Mesothelial cell of epicardium (in vitro differentiated cells): ENCODE data around the gene MPP2. TPM values are rescaled to one million over a fixed set of nuclear protein-coding genes. Genes with fewer than 3 reads are reported as not detected.

Experiments used
- DNase-seq, 2 experiments: peaks; one replicate each; pipeline ENCODE4 v3.0.0; 2021; ENCODE audit warnings: low spot score in 2 of 2; ENCODE audit not compliant: unreplicated experiment in 2 of 2
- H3K27ac Mint-ChIP-seq: 2 replicates; pipeline ENCODE4 v1.8.0; 2021; ENCODE audit warnings: mixed read lengths
- H3K27me3 Mint-ChIP-seq: 2 replicates; pipeline ENCODE4 v1.8.0; 2021; ENCODE audit warnings: low read depth, mixed read lengths
- H3K36me3 Mint-ChIP-seq: 2 replicates; pipeline ENCODE4 v1.8.0; 2021; ENCODE audit warnings: mixed read lengths
- H3K4me1 Mint-ChIP-seq: 2 replicates; pipeline ENCODE4 v1.8.0; 2021; ENCODE audit warnings: mixed read lengths
- H3K4me3 Mint-ChIP-seq: 2 replicates; pipeline ENCODE4 v1.8.0; 2021; ENCODE audit warnings: mild to moderate bottlenecking, moderate library complexity, mixed read lengths
- H3K9me3 Mint-ChIP-seq: 2 replicates; pipeline ENCODE4 v1.8.0; 2021; ENCODE audit warnings: mixed read lengths
- total RNA-seq: library from RNA; stranded (reverse); gene quantifications from 3 replicates; pipeline ENCODE4 v1.2.1, GENCODE V29; 2021
- TF ChIP-seq, protein P1 (sequence below): fragments of 200-600 bp; sonication (generic); IDR thresholded peaks from one replicate; pipeline ENCODE4 v1.5.0; 2021; ENCODE audit warnings: antibody characterized with exemption; ENCODE audit not compliant: unreplicated experiment

Gene MPP2
- total RNA-seq, 1 donor from 2014 or later = 14.1 TPM

- Mint-ChIP-seq H3K36me3 (no peaks in the 10 kb centered on the region), H3K27me3 (peaks cover 84% of the 10 kb centered on the region), H3K4me1 (peaks cover 7% of the 10 kb centered on the region), H3K4me3 (no peak overlapping the region), H3K9me3 (no peaks in the 10 kb centered on the region), H3K27ac (no peak overlapping the region)
- DNase-seq = no peak
- TF ChIP-seq, protein P1, sequence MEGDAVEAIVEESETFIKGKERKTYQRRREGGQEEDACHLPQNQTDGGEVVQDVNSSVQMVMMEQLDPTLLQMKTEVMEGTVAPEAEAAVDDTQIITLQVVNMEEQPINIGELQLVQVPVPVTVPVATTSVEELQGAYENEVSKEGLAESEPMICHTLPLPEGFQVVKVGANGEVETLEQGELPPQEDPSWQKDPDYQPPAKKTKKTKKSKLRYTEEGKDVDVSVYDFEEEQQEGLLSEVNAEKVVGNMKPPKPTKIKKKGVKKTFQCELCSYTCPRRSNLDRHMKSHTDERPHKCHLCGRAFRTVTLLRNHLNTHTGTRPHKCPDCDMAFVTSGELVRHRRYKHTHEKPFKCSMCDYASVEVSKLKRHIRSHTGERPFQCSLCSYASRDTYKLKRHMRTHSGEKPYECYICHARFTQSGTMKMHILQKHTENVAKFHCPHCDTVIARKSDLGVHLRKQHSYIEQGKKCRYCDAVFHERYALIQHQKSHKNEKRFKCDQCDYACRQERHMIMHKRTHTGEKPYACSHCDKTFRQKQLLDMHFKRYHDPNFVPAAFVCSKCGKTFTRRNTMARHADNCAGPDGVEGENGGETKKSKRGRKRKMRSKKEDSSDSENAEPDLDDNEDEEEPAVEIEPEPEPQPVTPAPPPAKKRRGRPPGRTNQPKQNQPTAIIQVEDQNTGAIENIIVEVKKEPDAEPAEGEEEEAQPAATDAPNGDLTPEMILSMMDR = no peak
These were observed 44.4 kb upstream of the MPP2 start for GRCh38 chr17:43951750-43952149.

GRCh38 chr17:43950554-43950953, 43.2 kb upstream of the MPP2 start:
- H3K9me3 Mint-ChIP-seq = no peaks in the 10 kb centered on the region
- no peaks in the 10 kb centered on the region for H3K36me3 Mint-ChIP-seq
- DNase-seq = no peak
- H3K4me1 Mint-ChIP-seq = peaks cover 9% of the 10 kb centered on the region
- no peak overlapping the region for H3K4me3 Mint-ChIP-seq
- TF ChIP-seq, protein P1 = no peak
- H3K27ac Mint-ChIP-seq = no peak overlapping the region
- H3K27me3 Mint-ChIP-seq = peaks cover 72% of the 10 kb centered on the region

DNA sequence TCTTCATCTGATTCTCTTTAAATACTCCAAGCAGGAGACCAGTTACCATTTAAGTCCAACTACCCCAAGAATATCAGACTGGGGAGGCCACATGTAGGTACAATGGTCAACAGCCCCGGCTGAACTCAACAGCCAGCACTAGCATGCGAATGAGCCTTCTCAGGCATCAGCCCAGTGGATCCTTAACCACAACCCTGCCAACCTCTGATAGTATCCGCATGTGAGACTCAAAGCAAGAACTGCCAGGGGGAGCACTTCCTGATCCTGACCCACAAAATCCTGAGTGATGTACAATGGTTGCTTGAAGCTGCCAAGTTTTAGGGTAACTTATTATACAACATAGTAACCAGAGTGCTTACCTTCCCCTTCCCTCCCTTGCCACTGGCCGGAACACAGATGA, 42.4 kb upstream of the MPP2 start:
- no peak overlapping the region for H3K4me3 Mint-ChIP-seq
- H3K27ac Mint-ChIP-seq = no peak overlapping the region
- H3K4me1 Mint-ChIP-seq = peaks cover 14% of the 10 kb centered on the region
- H3K27me3 Mint-ChIP-seq = peaks cover 65% of the 10 kb centered on the region
- no peaks in the 10 kb centered on the region for H3K9me3 Mint-ChIP-seq
- H3K36me3 Mint-ChIP-seq = no peaks in the 10 kb centered on the region
- no peak for DNase-seq
- TF ChIP-seq, protein P1 = no peak

GRCh38 chr17:43946781-43947180, 39.4 kb upstream of the MPP2 start:
- Mint-ChIP-seq H3K27me3 (peaks cover 35% of the 10 kb centered on the region), H3K27ac (no peak overlapping the region), H3K9me3 (no peaks in the 10 kb centered on the region), H3K4me3 (no peak overlapping the region), H3K36me3 (no peaks in the 10 kb centered on the region), H3K4me1 (peaks cover 10% of the 10 kb centered on the region)
- no peak for DNase-seq
- TF ChIP-seq, protein P1 = no peak

DNA sequence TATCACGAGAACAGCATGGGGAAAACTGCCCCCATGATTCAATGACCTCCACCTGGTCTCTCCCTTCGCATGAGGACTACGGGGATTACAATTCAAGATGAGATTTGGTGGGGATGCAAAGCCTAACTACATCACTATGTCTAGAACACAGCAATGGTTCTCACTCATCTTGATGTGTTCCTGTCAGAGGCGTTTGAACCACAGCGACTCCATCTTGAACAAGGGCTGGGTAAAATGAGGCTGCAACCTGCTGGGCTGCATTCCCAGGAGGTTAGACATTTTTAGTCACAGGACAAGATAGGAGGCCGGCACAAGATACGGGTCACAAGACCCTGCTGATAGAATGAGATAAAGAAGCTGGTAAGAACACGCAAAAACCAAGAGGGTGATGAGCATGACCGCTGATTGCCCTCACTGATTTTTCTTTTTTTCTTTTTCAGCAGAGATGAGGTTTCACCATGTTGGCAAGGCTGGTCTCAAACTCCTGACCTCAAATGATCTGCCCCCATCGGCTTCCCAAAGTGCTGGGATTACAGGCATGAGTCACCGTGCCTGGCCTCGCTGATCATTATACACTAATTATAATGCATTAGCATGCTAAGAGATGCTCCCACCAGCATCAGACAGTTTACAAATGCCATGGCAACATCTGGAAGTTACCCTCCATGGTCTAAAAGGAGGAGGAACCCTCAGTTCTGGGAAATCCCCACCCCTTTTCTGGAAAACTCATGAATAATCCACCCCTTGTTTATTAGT, 37.9 kb upstream of the MPP2 start:
- H3K27me3 Mint-ChIP-seq = peaks cover 23% of the 10 kb centered on the region
- TF ChIP-seq, protein P1 = no peak
- DNase-seq = no peak

More for the DNA sequence above, 37.9 kb upstream of the MPP2 start:
- H3K36me3 Mint-ChIP-seq = no peaks in the 10 kb centered on the region
- H3K27ac Mint-ChIP-seq = no peak overlapping the region
- H3K4me3 Mint-ChIP-seq = no peak overlapping the region
- no peaks in the 10 kb centered on the region for H3K9me3 Mint-ChIP-seq
- peaks cover 10% of the 10 kb centered on the region for H3K4me1 Mint-ChIP-seq
